Measurements from ENCODE around the gene SMIM30.
"Not testable (repeated sequence)": the region's sequence is repeated elsewhere in the genome, so short reads cannot be mapped to it uniquely, and the experiment has no call there.

SMIM30 gene

DNA sequence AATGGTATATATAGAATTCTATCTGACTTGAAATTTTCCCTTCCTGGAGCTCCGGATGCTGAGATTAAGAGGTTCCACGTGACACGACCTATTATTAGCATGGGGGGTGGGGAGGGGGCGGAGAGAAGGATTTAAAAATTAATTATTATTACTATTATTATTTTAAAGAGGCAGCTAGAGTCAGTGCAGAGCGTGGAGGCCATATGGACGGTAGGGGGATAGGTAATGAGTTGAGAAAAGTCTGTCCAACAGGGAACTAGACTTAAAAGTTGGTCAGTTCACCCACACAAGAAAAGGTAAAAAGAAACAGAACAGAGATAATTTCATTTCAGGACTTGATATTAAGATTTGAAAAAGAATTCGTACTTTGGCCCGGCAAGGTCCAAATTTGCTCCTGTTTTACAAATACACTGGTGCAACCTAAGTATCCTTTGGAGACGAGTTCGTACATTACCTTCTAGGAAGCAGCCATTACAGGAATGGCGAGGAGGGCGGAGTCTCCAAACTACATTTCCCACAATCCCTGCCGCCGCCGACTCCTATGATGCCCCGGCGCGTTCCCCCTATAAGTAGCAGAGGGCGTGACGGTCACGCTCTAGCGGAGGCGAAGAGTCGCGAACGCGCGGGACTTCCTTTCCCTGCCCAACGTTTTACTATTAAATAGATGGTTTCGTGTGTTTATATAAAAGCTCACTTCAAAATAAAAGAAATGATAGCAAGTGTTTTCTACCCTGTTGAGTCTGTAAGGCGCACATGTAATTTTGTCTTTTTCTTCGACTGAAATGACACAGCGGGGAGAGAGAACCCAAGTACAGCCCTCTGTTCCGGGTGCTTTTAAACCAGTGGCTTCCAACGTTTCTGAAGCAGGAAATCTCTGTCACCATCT lies at the start of gene SMIM30:
SMIM30 (minus strand) TSS at position 481 of the 886 bp plus-strand sequence. CDS start 976 bp downstream, outside the sequence.
- peak; percentile 85 for DNase-seq (ENCODE audit: low read depth)

GRCh38 chr7:113166176-113166575 lies 47.8 kb upstream of the SMIM30 start:
- not testable (repeated sequence) for DNase-seq (ENCODE audit: low read depth)

- no peak for DNase-seq (ENCODE audit: low read depth)
Measured at GRCh38 chr7:113161050-113161449, 42.7 kb upstream of the SMIM30 start.

DNA sequence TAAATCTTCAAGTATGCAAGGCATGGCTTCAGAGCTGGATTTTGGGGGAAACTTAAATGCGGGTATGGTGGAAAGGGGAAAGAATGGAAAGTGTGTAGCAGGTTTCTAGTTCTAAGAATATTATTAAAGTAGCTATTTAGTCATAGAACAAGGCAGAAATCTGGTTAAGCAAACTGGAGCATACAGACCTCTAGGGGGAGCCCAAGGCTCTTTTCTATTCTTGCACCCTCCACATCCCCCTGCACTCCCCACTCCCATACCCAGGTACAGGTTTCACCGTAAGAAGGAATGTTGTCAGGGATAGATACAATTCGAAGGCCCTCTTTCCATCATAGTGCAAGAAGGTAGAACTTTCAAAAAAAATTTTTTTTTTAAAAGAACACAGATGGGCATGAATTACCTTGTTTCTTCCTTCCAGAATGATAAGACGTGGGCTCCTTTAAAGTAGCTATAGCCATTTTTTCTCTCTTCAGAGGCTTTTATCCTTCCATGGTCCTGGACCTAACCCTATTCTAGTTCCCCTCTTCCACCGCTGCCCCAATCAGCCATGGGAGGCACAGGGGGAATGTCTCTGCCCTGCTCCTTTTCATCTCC lies 41.5 kb upstream of the SMIM30 start:
- DNase-seq (ENCODE audit: low read depth): peak; percentile 29

DNA sequence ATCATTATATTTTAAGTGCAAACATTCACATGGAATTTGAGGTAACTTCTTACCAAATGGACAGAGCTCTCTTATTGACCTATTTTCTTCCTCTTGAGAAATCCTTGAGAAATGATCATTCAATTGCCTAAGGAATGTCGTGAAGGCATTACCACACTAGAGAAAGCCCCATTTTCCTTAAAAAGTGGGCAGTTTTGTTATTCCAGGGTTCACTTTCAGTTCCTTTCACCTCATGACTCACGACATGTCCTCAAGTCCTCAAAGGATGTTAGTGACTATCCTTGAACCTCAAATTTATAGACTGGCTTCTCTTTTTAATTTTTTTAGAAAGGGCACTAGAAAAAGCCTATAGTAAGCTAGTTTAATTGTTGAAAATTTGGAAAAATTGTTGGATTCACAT lies 40.4 kb upstream of the SMIM30 start:
- no peak for DNase-seq (ENCODE audit: low read depth)

DNA sequence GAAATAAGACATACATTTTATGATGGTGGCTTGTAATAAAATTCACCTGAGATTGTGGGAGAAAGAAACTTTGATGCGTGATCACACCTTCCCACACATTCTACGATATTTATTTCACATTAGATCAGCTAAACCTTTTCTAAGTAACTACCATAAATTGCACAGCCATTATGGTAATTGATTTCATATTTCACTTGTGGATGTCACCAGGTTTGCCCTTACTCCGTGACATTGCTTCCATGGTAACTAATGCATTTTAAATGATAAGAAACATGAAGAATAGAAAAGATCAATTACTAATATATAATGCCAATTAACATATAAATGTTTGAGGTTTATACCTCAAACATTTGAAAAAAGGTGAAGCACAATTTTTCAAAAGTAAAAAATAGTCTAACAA lies 35.8 kb upstream of the SMIM30 start:
- no peak for DNase-seq (ENCODE audit: low read depth)

GRCh38 chr7:113144817-113145216 lies 26.5 kb upstream of the SMIM30 start:
- no peak for DNase-seq (ENCODE audit: low read depth)

GRCh38 chr7:113143486-113144257 lies 25.3 kb upstream of the SMIM30 start:
- DNase-seq (ENCODE audit: low read depth): no peak

GRCh38 chr7:113142385-113143119 lies 24.2 kb upstream of the SMIM30 start:
- DNase-seq (ENCODE audit: low read depth): no peak

- no peak for DNase-seq (ENCODE audit: low read depth)
Measured at GRCh38 chr7:113141803-113142202, 23.4 kb upstream of the SMIM30 start.

- no peak for DNase-seq (ENCODE audit: low read depth)
Measured at GRCh38 chr7:113140956-113141355, 22.6 kb upstream of the SMIM30 start.

DNA sequence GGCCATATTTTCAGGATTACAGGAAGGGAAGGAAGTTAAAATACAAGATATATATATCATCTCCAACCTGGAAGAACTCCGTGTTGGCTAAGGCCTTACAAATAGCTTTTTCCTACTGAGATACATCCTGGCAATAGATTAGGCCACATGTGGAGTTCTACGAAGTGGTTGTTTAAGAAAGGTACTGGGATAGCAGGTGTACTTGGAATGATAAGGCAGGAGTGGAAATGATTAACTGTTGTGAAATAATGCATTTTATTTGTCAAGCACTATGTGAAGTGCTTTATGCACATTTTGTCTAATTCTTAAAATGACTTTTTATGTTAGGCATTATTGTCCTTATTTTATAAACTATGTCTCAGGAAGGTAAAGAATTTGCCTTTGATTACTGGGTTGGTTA lies 18.9 kb upstream of the SMIM30 start:
- DNase-seq (ENCODE audit: low read depth): no peak

- no peak for DNase-seq (ENCODE audit: low read depth)
Measured at GRCh38 chr7:113134025-113134424, 15.7 kb upstream of the SMIM30 start.

- DNase-seq (ENCODE audit: low read depth): no peak
Measured at GRCh38 chr7:113131367-113131766, 13.0 kb upstream of the SMIM30 start.

DNA sequence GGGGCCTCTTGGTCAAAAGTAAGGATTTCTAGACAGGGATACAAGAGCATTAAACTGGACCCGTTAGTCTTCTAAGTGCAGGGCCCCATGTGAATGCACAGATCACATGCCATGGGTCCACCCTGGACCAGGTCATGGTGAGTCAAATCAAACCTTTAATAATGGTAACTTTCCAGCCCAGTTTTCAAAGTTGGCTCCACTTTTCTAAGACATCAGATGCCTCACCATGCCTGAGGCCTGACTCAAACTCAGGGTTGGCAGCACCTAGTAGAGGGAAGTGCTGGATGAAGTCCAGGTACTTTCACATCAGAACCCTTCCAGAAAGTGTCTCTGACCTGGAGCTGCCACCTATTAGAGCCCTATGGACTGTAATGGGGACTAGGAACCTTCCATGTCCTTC lies 9.7 kb upstream of the SMIM30 start:
- no peak for DNase-seq (ENCODE audit: low read depth)

- DNase-seq (ENCODE audit: low read depth): no peak
Measured at GRCh38 chr7:113125728-113126127, 7.4 kb upstream of the SMIM30 start.

DNA sequence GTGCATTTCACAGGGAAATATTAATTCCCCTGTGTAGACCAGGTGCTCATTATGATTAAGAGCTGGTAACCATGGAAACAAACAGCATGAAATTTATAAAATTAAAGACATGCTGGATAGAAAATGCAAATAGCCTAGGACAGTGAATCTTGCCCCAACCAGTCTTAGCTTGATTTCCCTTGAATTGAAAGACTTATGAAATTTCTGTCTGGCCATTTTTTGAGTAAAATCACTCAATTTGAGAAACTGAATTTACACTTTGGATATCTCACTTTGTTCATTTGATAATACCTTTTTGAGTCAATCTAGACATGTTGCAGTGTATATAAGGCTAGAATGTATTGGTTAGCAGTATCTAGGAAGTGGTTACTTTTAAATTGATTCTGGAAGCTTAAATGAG lies 4.4 kb upstream of the SMIM30 start:
- no peak for DNase-seq (ENCODE audit: low read depth)

DNA sequence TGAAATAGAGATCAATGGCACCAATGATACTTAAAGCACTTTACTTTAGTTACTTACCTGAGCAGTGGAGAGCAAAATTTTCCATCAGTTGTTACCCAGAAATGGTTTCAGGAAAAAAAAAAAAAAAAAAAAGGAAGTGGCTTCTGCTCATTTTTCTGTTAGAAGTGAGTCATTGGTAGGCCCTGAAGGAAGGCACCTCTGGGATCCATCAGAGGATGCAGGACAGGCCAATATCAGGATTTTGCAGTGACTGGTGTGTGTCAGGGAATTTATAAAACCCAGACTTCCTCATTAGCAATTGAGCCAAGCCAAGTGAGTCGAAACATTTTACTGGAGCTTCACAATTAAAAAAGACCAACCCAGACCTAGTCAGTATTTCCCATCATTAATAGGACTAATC lies 2.3 kb upstream of the SMIM30 start:
- DNase-seq (ENCODE audit: low read depth): no peak

GRCh38 chr7:113119429-113119828 lies 1.1 kb upstream of the SMIM30 start:
- no peak for DNase-seq (ENCODE audit: low read depth)

GRCh38 chr7:113117374-113117774 lies 980 bp downstream of the SMIM30 start:
- DNase-seq (ENCODE audit: low read depth): peak; percentile 4

GRCh38 chr7:113113912-113114311 lies 4.4 kb downstream of the SMIM30 start:
- peak; percentile 35 for DNase-seq (ENCODE audit: low read depth)

DNA sequence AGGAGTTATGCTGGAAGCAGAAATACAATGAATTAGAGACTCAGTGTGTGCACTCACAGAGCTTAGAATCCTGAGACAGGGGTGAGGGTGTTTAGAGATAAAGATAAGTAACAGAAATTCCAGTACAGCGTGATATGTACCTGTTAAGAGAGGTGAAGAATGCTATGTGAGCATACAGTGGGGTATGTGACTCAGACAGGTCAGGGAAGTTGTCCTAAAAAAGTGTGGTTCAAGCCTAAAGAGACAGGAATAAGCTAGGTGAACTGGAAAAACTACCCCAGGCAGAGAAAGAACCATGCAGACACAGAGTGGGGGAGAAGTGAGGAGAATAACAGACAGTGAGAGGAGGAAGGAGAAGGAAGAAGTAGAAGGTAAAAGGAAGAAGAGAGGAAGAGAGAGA lies 8.6 kb downstream of the SMIM30 start:
- DNase-seq (ENCODE audit: low read depth): no peak

Data from amniotic epithelial cell (primary cell).